Stimulated activated CD8-positive, alpha-beta memory T cell treated with anti-CD3 and anti-CD28 coated beads, Interleukin-15, amount 100 ng/mL, for 48 hours (primary cell): ENCODE results near the gene KCNIP4.

Experiments
- DNase-seq, 2 donors: peaks; one replicate each; pipeline ENCODE4 v3.0.0-alpha.2; 2020; ENCODE audit warnings: low read depth in 2 of 2

The KCNIP4 gene

DNA sequence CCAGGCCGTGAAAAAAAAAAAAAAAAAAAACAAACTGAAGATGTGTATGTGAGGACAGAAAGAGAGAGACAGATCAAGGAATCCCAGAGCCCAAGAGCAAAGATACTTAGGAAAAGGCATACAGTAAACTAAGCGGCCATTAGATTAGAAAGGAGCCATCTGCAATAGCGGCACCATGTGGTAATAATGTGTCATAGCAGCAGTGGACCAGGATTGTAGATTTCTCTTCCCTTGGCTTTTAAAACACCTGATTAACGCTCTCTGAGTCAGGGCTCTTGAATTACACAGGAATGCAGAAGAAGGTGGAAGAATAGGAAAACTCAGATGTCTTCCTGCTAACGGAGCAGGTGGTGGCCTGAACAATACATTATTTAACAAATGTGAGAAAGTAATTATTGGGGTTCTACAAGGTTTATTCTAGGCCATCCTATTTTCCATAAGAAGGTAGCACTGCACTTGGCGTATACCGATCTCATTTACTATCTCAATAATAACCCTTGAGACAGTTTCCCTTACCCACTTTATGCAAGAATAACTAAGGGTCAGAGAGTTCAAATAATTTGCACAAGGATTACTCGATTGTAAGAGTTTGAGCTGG is 182.7 kb downstream of the KCNIP4 start:
- no peak for DNase-seq

DNA sequence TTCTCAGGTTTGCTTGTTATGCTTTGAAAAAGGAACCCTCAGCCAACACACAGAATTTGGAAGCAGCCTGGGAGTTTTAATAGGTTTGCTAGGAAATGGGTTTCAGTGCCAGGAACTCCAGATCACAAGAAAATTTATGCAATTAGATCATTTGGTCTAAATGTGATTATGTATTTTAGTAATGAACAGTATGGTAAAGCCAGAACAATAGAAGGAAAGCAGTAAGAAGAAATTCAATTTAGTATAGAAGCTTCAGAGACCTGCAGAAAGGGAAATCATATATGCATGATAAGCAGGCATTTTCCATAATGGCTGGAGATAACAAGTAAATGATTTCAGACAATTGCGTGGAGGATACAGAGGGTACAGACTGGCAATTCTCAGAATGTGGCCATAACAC is 184.7 kb downstream of the KCNIP4 start:
- no peak for DNase-seq

GRCh38 chr4:21757248-21757647 is 191.3 kb downstream of the KCNIP4 start:
- no peak for DNase-seq

DNA sequence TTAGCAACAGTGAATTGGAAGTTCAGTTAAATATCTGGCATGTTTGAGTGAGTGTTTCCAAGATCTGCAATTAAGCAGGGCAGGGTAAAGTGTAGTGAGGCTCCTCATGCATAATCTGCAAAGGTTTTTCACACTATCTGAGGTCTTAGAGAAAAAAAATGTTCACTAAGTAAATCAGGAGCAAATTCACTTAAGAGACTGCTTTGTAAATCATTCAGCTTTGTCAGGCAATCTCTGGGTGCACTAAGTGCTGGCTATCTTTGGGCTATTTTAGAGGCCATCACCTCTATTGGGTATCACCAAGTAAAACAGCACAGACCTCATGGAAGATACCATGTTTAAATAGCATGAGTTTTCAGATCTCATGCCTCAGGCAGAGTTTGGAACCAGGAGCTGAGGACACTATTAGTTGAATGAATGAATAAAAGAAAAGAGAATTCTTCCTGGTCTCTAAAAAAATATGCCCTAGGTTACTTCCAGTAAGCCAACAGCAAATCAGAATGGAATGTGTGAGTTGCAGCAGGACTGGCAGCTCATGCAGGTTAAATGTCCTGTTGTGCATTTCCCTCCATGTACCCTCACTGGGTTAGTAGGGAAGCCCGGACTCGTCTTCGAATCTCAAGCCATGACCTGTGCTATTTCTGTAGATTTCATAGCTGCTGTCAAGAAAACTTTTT is 195.3 kb downstream of the KCNIP4 start:
- no peak for DNase-seq

- no peak for DNase-seq
Observed at GRCh38 chr4:21752616-21753015, 196.0 kb downstream of the KCNIP4 start.

DNA sequence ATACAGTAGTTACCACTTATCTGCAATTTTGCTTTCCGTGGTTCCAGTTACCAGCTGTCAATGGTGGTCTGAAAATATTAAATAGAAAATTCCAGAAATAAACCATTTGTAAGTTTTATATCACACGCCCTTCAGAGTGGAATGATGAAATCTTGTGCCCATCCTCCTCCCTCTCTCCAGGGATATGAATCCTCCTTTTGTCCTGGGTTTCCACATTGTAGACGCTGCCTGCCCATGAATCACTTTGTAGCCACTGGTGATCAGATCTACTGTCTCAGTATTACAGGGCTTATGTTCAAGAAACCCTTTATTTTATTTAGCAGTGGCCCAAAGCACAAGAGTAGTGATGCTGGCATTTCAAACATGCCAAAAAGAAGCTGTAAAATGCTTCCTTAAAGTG is 198.6 kb downstream of the KCNIP4 start:
- no peak for DNase-seq

DNA sequence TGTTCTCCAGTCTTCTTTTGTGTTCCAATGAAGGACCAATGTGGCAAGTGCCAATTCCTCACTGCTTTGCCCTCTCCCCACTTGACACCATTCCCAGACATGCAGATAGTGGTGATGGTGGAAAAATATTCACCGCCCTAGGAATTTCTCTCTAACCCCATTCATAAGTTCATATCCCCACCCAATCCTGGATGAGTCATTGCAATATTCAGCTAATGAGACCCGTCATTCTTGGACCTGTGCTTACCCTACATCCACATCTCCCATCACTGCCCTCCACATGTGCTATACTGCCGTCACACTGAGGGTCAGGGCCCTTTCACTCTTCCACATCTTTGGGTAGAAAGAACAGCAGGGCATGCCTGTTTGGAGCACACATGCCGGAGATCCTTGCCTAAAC is 199.2 kb downstream of the KCNIP4 start:
- no peak for DNase-seq

DNA sequence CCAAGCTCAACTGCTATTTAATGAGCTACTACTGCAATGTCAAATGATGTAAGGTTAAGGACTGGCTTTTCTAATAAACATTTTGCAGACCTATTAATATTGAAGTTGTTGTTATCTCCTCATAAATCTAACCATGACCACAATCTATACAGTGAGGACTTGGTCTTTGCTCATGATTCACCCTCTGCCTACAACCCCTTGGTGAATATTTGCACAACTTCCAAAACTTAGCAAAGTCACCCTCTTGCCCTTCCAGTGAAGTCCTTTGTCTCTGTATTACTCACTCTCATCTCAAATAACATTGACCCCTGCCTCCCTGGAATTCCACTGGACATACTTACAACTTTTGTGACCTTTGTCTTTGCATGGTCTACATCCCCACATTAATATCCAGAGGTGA is 204.5 kb downstream of the KCNIP4 start:
- DNase-seq, result no peak

GRCh38 chr4:21742326-21742725 is 206.2 kb downstream of the KCNIP4 start:
- no peak for DNase-seq

GRCh38 chr4:21738821-21739220 is 209.8 kb downstream of the KCNIP4 start:
- DNase-seq, result no peak

GRCh38 chr4:21735866-21736265 is 212.7 kb downstream of the KCNIP4 start:
- DNase-seq, result no peak

DNA sequence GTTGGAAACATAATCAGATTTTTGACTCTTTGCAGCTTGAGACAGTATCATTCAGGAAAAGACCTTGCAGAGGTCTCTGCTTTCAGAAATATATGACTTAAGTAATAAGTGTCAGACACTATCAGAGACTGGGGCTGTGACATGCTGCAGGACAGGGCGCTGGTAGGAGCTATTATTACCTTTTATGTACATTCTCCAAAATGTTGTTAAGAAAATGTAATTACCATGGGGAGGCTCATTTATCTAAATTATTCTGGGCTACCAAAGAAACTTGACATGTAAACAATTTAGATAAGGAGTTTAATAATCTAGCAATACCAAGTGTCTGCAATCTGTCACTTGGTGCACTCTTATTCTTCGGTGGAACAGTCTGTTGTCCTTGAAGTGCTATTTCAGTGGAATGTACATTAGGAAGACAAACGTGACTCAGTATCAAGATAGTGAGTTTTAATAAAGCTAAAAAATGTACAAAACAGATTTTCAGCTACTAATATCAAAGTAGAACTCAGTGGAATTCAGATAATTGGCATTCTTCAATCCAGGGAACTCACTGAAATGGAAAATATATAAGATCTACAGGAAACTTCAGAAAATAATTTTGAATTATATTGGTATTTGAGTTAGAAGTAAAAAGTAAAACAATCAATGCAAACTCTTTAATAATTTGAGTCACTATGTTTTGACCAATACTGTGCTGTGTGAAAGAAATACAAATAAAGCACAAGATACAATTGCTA is 214.5 kb downstream of the KCNIP4 start:
- no peak for DNase-seq

- DNase-seq, result no peak
Observed at GRCh38 chr4:21728304-21728703, 220.3 kb downstream of the KCNIP4 start.

- no peak for DNase-seq
Observed at GRCh38 chr4:21726255-21726815, 222.2 kb downstream of the KCNIP4 start.

DNA sequence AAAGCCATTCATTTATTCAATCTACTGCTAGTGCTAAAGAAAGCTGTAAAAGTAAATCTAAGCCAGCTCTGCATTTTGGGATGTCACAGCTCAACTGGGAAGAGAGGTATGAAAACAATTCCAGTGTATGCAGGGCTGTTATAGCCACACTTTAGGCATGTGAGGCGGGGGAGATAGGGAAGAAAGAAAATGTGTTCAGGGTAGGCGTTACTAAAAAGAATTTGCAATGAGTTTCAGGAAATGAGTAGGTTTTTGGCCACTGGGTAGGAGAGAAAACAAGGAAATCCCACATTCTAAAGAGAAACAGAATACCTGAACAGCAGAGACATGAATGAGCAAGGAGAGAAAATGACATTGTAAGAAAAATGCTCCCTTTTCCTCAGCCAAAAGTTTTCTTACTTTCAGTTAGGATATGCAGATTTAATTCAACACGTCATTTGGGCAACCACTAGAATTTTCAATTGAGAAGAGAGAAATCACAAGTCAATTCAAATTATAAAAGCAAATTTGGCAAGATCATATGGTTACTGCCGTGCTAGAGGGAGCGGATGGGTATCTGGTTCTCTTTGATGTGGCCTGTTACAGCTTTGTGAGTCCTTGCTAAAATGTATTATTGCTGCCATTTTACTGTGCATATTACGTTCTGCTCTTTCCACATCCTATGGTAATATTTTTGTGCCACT is 226.3 kb downstream of the KCNIP4 start:
- DNase-seq, result no peak

DNA sequence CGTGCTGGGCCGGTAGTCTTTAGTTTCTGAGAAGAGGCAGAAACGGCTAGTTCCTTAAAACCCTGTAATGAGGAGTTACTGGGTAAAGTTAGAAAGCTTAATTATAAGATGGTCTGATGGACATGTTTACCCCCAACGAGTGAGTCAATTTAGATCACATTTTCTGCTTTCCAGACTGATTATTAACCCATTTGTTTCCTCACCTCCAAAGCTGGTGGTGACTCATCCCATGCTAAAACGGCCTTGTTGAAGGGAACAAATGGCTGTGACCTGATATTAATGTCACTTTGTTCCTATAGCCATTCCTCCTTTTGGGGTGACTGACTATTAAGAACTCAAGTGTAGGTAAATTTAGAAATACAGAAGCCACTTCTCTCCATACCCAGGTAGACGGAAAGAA is 232.0 kb downstream of the KCNIP4 start:
- DNase-seq, result no peak

DNA sequence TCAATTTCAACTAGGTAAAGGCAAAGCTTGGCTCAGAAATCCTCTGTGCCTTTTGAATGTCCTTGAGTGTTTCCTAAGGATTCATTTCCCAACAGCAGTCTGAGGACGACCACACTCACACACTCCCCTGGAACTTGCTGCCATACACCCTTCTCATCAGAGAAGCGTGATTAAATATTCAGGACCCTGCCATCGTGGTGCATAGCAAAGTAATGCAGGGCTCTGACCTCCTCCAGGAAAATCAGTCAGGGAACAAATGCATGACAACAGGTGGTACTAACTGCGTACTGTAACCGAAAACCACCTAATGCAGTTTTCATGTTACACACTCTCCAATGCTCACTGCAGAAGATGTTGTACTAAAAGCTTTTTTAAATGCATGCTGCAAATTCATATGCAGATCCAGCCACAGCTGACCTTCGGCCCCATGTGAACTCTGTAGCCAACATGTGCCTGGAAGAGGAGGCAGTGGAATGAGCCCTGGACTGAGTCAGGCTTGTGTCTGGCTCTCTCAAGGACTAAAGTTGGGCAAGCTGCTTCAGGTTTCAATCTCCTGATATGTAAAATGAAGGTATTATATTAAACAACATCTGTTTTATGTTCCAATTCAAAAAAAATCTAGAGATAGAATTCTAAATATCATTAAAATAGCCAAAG is 238.3 kb downstream of the KCNIP4 start:
- no peak for DNase-seq

- no peak for DNase-seq
Observed at GRCh38 chr4:21709761-21710160, 238.8 kb downstream of the KCNIP4 start.

DNA sequence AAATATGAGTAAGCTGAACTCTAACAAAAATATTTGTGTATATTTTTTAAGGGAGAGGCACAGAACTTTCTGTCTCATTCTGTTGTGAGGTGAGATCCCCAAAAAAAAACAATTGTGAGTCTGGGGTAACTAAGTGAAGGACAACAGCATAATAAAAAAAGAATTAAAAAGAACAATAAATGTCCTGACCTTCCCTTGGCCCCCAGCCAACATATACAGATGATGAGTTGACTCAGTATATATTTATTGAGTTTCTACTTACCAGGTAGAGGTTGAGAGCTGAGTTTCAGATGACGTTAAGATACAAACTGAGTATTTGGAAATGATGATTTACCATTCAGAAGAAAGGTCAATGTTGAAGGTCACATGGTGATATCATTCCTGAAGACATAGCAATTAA is 239.5 kb downstream of the KCNIP4 start:
- no peak for DNase-seq

DNA sequence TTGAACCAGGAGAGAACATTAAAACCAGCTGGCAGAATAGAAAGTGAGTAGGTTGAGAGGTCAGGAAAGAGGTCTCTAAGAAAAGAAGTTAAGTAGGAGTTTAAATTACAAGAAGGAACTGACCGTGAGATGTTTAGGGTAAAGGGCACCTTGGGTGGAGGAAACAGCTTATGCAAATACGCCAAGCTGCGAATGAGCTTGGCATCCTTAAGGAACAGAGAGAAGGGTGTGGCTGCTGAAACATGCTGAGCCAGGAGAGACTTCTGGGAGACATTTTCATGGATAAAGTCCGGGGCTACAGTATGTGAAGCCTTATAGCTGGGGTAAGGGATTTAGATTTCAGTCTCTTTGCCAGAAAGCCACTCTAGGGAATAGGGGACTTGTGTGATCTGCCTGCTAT is 249.1 kb downstream of the KCNIP4 start:
- DNase-seq, result no peak

DNA sequence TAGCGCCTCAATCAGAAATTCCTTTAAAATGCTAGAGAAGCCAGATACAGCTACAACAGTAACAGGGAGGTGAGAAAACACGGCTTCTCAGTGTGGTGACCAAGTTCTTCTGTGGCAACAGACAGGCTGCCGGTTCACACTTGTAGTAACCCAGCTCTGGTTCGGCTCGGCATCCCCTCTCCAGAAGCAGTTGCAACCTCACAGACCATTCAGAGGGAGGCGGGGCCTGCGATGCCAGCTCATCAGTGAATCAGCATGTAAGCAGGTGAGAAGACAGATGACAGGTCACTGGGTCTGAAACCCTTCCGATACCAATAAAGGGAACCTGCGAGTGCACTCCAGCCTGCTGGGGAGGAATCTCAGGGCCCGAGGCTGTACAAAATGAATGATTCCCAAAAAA is 251.0 kb downstream of the KCNIP4 start:
- DNase-seq, result no peak

DNA sequence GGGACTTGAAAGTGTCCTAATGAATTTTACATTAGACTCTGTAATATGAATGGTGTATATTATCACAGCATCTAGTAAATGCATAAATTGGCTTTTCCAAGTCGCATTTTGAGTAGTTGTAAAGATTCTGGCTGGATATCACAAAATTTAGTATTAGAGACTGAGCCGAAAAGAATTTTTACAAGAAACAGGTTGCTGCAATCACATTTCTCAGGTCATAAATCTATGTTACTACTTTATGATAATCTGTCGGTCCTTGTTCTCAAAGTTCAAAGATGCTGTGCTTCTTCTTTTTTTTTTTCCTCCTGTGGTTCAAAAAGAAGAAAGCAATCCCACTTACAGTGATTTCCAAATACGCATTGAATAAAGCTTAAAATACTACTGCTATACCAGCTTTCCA is 253.4 kb downstream of the KCNIP4 start:
- no peak for DNase-seq
